K562 (cell line): ENCODE data around the gene RBM15. TPM values are rescaled to one million over a fixed set of nuclear protein-coding genes. Genes with fewer than 3 reads are reported as not detected.

Experiments used
- ATAC-seq: fragments of 200-7000 bp; cut with Tn5 transposase; 3 replicates; pipeline ENCODE4 v1.9.1; 2020; ENCODE audit warnings: moderate library complexity
- BruUV-seq: library from RNA; stranded (reverse); fragments of 400-500 nt; replicated peaks from 2 replicates; lab custom pipeline; 2021; lab: Mats Ljungman, UMichigan
- CTCF ChIA-PET: fragments of 300-600 bp; formaldehyde crosslinking; extraction: SDS; loops from one replicate; lab custom pipeline; 2021; ENCODE audit warnings: low intra/inter-chr PET ratio; lab: Yijun Ruan, JAX
- POLR2A ChIA-PET: fragments of 300-600, 350-650 bp; sonication (Branson Sonifier 250); formaldehyde crosslinking; extraction: SDS; loops from one replicate; lab custom pipeline; 2021; ENCODE audit warnings: antibody characterized with exemption, inconsistent platforms; lab: Yijun Ruan, JAX
- DNase-seq, 4 experiments: peaks; one replicate each; pipeline versions ENCODE4 v3.0.0 to v3.0.0-alpha.2; 2011 to 2018; ENCODE audit warnings: low spot score in 3 of 4, mixed read lengths in 3 of 4; ENCODE audit errors: extremely low read depth in 1 of 4
- FAIRE-seq: peaks from 2 replicates; lab custom pipeline; 2011; peaks lifted over from hg19 to GRCh38; lab: Jason Lieb, UNC
- H2AFZ ChIP-seq: 2 replicates; pipeline ENCODE4 v1.6.0; 2011; ENCODE audit warnings: low read depth, low read length, control low read depth, inconsistent platforms
- H3K27ac ChIP-seq: fragments of 200-600 bp; 3 replicates; pipeline ENCODE4 v1.8.0; 2011; ENCODE audit warnings: low read depth, mild to moderate bottlenecking, control low read depth, inconsistent platforms, low read length, moderate library complexity, mixed read lengths; ENCODE audit errors: extremely low read depth
- H3K27me3 ChIP-seq, 2 experiments: fragments of 300-600 bp in 1 of 2; 2 replicates in 1 of 2; 3 replicates in 1 of 2; pipeline versions ENCODE4 v1.6.0 to v1.8.0; 2011; ENCODE audit warnings: inconsistent platforms in 2 of 2, low read length in 2 of 2, mild to moderate bottlenecking in 1 of 2, mixed read lengths in 1 of 2, moderate library complexity in 1 of 2; ENCODE audit not compliant: control insufficient read depth in 2 of 2, insufficient read depth in 2 of 2
- H3K36me3 ChIP-seq: fragments of 300-600 bp; 3 replicates; pipeline ENCODE4 v1.8.0; 2011; ENCODE audit warnings: mild to moderate bottlenecking, low read length, inconsistent platforms; ENCODE audit not compliant: control insufficient read depth, insufficient read depth
- H3K4me1 ChIP-seq, 2 experiments: fragments of 200-600 bp in 1 of 2; replicated peaks in 1 of 2; 2 replicates in 1 of 2; 3 replicates in 1 of 2; pipeline versions ENCODE4 v1.5.1 to v1.8.0; 2011; ENCODE audit warnings: inconsistent platforms in 2 of 2, low read length in 2 of 2, mild to moderate bottlenecking in 1 of 2, mixed read lengths in 1 of 2, moderate library complexity in 1 of 2; ENCODE audit not compliant: control insufficient read depth in 2 of 2, insufficient read depth in 2 of 2
- H3K4me2 ChIP-seq: 2 replicates; pipeline ENCODE4 v1.6.1; 2011; ENCODE audit warnings: low read length, control low read depth, inconsistent platforms, mixed read lengths; ENCODE audit not compliant: insufficient read depth
- H3K4me3 ChIP-seq: fragments of 200-600 bp; sonication (generic), shearing (Covaris generic); 2 replicates; pipeline ENCODE4 v1.5.1; 2016; ENCODE audit warnings: control low read depth, inconsistent platforms
- H3K79me2 ChIP-seq: fragments of 200-600 bp; 3 replicates; pipeline ENCODE4 v1.8.0; 2011; ENCODE audit warnings: low read length, inconsistent platforms; ENCODE audit not compliant: control insufficient read depth, insufficient read depth
- H3K9ac ChIP-seq, 2 experiments: 2 replicates each; pipeline versions ENCODE4 v1.6.0 to v1.6.1; 2011; ENCODE audit warnings: low read depth in 2 of 2, low read length in 2 of 2, control low read depth in 1 of 2, inconsistent platforms in 1 of 2, mild to moderate bottlenecking in 1 of 2, mixed read lengths in 1 of 2; ENCODE audit not compliant: insufficient read depth in 1 of 2
- H3K9me1 ChIP-seq: one replicate; pipeline ENCODE4 v1.6.0; 2011; ENCODE audit warnings: inconsistent platforms, mild to moderate bottlenecking, low read length, moderate library complexity; ENCODE audit not compliant: control insufficient read depth, insufficient read depth
- H3K9me3 ChIP-seq: replicated peaks from 2 replicates; pipeline ENCODE4 v1.5.1; 2011; ENCODE audit warnings: low read depth, low read length, inconsistent platforms; ENCODE audit not compliant: control insufficient read depth, insufficient read depth
- H4K20me1 ChIP-seq: replicated peaks from 2 replicates; pipeline ENCODE4 v1.6.1; 2011; ENCODE audit warnings: low read length, inconsistent platforms, mixed read lengths; ENCODE audit not compliant: control insufficient read depth, insufficient read depth
- CEBPG ChIP-seq, 3 experiments: fragments of 200-800 bp in 1 of 3; sonication (Bioruptor generic) in 1 of 3; sonication (generic) in 1 of 3; formaldehyde crosslinking in 1 of 3; IDR thresholded peaks in 2 of 3; conservative IDR thresholded peaks in 1 of 3; 2 replicates each; pipeline versions ENCODE4 v1.6.1 to v1.8.0; 2016 to 2022; ENCODE audit warnings: missing compliant biosample characterization in 2 of 3, missing genetic modification characterization in 2 of 3, mild to moderate bottlenecking in 1 of 3, missing genetic modification reagents in 1 of 3
- CHCHD3 ChIP-seq: fragments of 250-450 bp; sonication (Bioruptor Pico); IDR thresholded peaks from 2 replicates; pipeline ENCODE4 v2.1.2; 2022; ENCODE audit warnings: mild to moderate bottlenecking
- DPF2 ChIP-seq: fragments of 450-650 bp; IDR thresholded peaks from 2 replicates; pipeline ENCODE4 v1.6.1; 2016
- ESRRA ChIP-seq: fragments of 450-650 bp; IDR thresholded peaks from 2 replicates; pipeline ENCODE4 v1.6.1; 2014; ENCODE audit warnings: low read depth, mild to moderate bottlenecking, moderate library complexity, borderline replicate concordance
- FUS ChIP-seq: fragments of 200-400 bp; formaldehyde crosslinking; optimal IDR thresholded peaks from 2 replicates; pipeline ENCODE3; 2017; ENCODE audit warnings: low read depth, low read length
- POLR2AphosphoS2 ChIP-seq: IDR thresholded peaks from 2 replicates; pipeline ENCODE4 v1.6.1; 2012; ENCODE audit warnings: low read length, improper control_type of control experiment
- SAFB2 ChIP-seq: fragments of 200-400 bp; formaldehyde crosslinking; IDR thresholded peaks from 2 replicates; pipeline ENCODE4 v1.6.1; 2018; ENCODE audit warnings: borderline replicate concordance, low read length, low read depth, moderate library complexity; ENCODE audit not compliant: severe bottlenecking
- SMARCA4 ChIP-seq: fragments of 450-650 bp; IDR thresholded peaks from 2 replicates; pipeline ENCODE4 v1.6.1; 2016
- TAF15 ChIP-seq: fragments of 200-400 bp; formaldehyde crosslinking; IDR thresholded peaks from 2 replicates; pipeline ENCODE4 v1.6.1; 2017; ENCODE audit warnings: mild to moderate bottlenecking, low read depth, low read length, moderate library complexity
- TBL1XR1 ChIP-seq, 2 experiments: IDR thresholded peaks; 2 replicates each; pipeline ENCODE4 v1.6.1; 2012; ENCODE audit warnings: improper control_type of control experiment in 2 of 2, low read length in 2 of 2, mild to moderate bottlenecking in 1 of 2
- THRAP3 ChIP-seq: fragments of 450-650 bp; IDR thresholded peaks from 2 replicates; pipeline ENCODE4 v1.6.1; 2016; ENCODE audit warnings: mild to moderate bottlenecking, inconsistent platforms, borderline replicate concordance
- ZNF316 ChIP-seq: fragments of 450-650 bp; IDR thresholded peaks from 2 replicates; pipeline ENCODE4 v1.6.1; 2016
- ZNF655 ChIP-seq: fragments of 250-450 bp; sonication (Bioruptor Pico); IDR thresholded peaks from 2 replicates; pipeline ENCODE4 v1.5.0; 2021
- WGBS: fragments of 100-300 bp; shearing (Covaris generic); methylation state at CpG from one replicate; pipeline ENCODE4 v1.1.6; 2016; ENCODE audit warnings: low coverage, mixed read lengths; ENCODE audit not compliant: insufficient coverage; ENCODE audit errors: missing lambda C conversion rate; 5-methylcytosine and 5-hydroxymethylcytosine counted together
- in situ Hi-C: fragments of 300-500 bp; cut with MboI; formaldehyde crosslinking; loops from 4 replicates; pipeline ENCODE4 v1.15.0; 2018; ENCODE audit warnings: inconsistent platforms, mixed read lengths
- intact Hi-C: fragments of 100-400 bp; cut with micrococcal nuclease; formaldehyde crosslinking; loops from 2 replicates; pipeline ENCODE4 v1.14.2; 2022
- polyA plus RNA-seq, 8 experiments: library from polyadenylated mRNA; depleted of rRNA in 4 of 8; stranded (reverse) in 5 of 8; unstranded in 3 of 8; fragments of >200 nt; fragmentation: Nextera tagmentation in 2 of 8; fragmentation: Illumina TruSeq in 1 of 8; extraction: Ambion mirVana in 2 of 8; extraction: Trizol in 1 of 8; gene quantifications; 2 replicates each; pipeline versions ENCODE4 v1.2.1 to v1.2.3, GENCODE V29; 2011 to 2014; ENCODE audit warnings: inconsistent platforms in 1 of 8, missing spikeins in 1 of 8
- total RNA-seq, 7 experiments: library from RNA; depleted of rRNA in 6 of 7; stranded (reverse); fragments of >200 nt in 6 of 7; fragmentation: Illumina TruSeq in 2 of 7; extraction: Trizol in 2 of 7; gene quantifications; 2 replicates each; pipeline versions ENCODE4 v1.2.1 to v1.2.3, GENCODE V29; 2011 to 2021; ENCODE audit warnings: low replicate concordance in 1 of 7
- TF ChIP-seq, protein P1 (sequence below): sonication (generic); formaldehyde crosslinking; IDR thresholded peaks from 2 replicates; pipeline ENCODE4 v1.5.0; 2020; ENCODE audit warnings: missing genetic modification reagents

Gene RBM15
- total and polyA plus RNA-seq, 9 of the 15 experiments (the other 6 are each of a cell fraction or from before 2014, with no cell fraction given) = 2.4 to 63.4 (median 28.2) TPM

DNA sequence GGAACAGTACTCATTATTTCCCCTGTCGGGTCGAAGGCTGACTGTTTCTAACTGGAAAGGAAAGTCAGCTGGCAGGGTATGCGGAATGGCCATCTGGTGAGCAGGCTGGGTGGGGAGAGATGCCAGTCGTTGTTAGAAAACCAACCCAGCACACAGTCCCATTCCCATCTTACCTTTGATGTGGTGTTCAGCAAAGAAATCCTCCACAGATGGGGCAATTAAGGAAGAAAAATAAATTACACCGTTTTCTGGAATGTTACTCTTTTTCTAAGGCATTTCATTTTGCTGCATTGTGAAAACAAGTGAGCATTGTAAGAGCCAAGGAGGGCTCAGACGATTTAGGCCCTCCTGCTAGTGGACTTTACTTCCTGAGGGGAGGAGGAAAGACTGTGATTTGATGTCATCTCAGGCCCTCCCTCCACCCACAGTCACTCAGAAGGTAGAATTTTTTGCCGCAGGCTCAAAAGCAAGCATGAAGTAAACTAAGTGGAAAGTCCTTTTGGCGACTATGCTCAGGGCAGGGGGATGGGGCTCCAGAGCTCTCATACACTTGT lies 51.6 kb downstream of the RBM15 start, which contains the start of gene SLC16A4:
TSS of gene SLC16A4 (minus strand) at position 335 of the 554 bp plus-strand sequence. CDS start 1,703 bp downstream, outside the sequence.
- TF ChIP-seq TBL1XR1 (IDR thresholded peaks at IDR 0.05; ENCODE audit: low read length in 2 of 2) (no peak), POLR2AphosphoS2 (peak; percentile 32; the same call in 1 of the 2 replicates)
- Histone ChIP-seq H3K4me2 (no peak within 1 kb of the TSS), H3K4me3 (no peak within 1 kb of the TSS), H2AFZ (no peak within 1 kb of the TSS), H3K36me3 (peaks cover 12% of the 10 kb centered on the region; the same call in 1 of the 3 replicates), H3K9ac (no peak within 1 kb of the TSS), H4K20me1 (no peaks in the 10 kb centered on the region), H3K4me1 (no peaks in the 10 kb centered on the region), H3K79me2 (no peaks in the 10 kb centered on the region), H3K27ac (no peak within 1 kb of the TSS), H3K9me1 (no peaks in the 10 kb centered on the region), H3K9me3 (no peaks in the 10 kb centered on the region), H3K27me3 (no peaks in the 10 kb centered on the region)
- POLR2A ChIA-PET = interaction anchor here (1.3 kb wide), 1 partner anchor 10 kb away, joined by 6 read pairs; no protein-coding TSS in a partner anchor
- WGBS = 56% methylated on average over 8 of the region's 8 CpGs
- intact Hi-C loops = no loop called here
- CTCF ChIA-PET = no interaction called here
- BruUV-seq = no TSS peak
- FAIRE-seq = no peak
- ATAC-seq = no peak; the same call in 2 of the 3 replicates
- in situ Hi-C loops = no loop called here
- no peak for DNase-seq

DNA sequence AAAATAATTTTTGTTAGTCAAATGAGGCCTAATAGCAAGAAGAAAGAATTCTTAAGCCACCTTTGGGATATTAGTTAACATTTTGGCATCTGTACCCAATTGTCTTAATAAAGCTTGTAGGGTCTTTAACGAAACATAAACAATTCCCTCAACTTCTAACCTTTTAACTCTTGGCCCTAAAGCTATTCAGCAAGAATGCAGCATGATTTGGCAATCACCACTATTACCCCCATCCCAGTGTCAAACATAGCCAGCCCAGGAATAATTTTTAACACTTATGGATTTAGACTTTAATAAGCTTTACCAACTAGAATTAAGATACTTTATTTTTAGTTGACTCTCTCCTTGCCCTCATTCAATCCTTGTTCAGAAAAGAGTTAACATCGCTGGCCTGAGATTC lies 54.1 kb downstream of the RBM15 start:
- H3K9ac ChIP-seq = no peak overlapping the region
- no TSS peak for BruUV-seq
- DNase-seq (no peak), ATAC-seq (no peak), FAIRE-seq (peak; percentile 35)
- no peaks in the 10 kb centered on the region for H3K79me2 ChIP-seq
- peaks cover 10% of the 10 kb centered on the region; the same call in 1 of the 3 replicates for H3K36me3 ChIP-seq
- ChIA-PET CTCF (no interaction called here), POLR2A (interaction anchor here (0.6 to 3.8 kb wide), 6 partner anchors 8 to 247 kb away, joined by 3 to 17 read pairs (median 3); no protein-coding TSS in a partner anchor)
- TF ChIP-seq ZNF655 (no peak), CHCHD3 (CRISPR knock-in tag) (no peak), SMARCA4 (no peak), ZNF316 (no peak), FUS (no peak), SAFB2 (no peak), CEBPG (CRISPR knock-in tag; IDR thresholded peaks at IDR 0.05) (no peak), CEBPG (tag; conservative IDR thresholded peaks at IDR 0.05 in 1 of 2, IDR thresholded peaks at IDR 0.05 in 1 of 2) (no peak), TAF15 (no peak), DPF2 (no peak), THRAP3 (no peak), ESRRA (no peak)
- TF ChIP-seq, protein P1, sequence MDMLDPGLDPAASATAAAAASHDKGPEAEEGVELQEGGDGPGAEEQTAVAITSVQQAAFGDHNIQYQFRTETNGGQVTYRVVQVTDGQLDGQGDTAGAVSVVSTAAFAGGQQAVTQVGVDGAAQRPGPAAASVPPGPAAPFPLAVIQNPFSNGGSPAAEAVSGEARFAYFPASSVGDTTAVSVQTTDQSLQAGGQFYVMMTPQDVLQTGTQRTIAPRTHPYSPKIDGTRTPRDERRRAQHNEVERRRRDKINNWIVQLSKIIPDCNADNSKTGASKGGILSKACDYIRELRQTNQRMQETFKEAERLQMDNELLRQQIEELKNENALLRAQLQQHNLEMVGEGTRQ = no peak
- no peaks in the 10 kb centered on the region for H3K9me1 ChIP-seq
- no peak overlapping the region for H3K27ac ChIP-seq
- no peaks in the 10 kb centered on the region for H3K9me3 ChIP-seq
- no peaks in the 10 kb centered on the region for H4K20me1 ChIP-seq
- H3K4me1 ChIP-seq = no peaks in the 10 kb centered on the region
- no peaks in the 10 kb centered on the region for H3K27me3 ChIP-seq
- intact Hi-C loops (no loop called here), in situ Hi-C loops (no loop called here)
- no peak overlapping the region for H3K4me3 ChIP-seq
- H2AFZ ChIP-seq = no peak overlapping the region
- 49% methylated on average over 2 of the region's 2 CpGs for WGBS
- H3K4me2 ChIP-seq = no peak overlapping the region
